ENCODE results near the gene ERP27.

Gene ERP27

DNA sequence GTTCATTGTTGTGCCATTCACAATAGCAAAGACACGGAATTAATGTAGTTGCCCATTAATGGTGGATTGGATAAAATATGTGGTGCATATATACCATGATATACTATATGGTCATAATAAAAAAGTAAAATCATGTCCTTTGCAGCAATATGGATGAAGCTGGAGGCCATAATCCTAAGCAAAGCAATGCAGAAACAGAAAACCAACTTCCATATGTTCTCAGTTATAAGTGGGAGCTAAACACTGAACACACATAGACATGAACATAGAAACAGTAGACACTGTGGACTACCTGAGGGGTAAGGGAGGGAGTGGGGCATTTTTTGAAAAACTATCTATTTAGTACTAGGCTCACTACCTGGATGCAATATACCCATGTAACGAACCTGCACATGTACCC lies 3.0 kb upstream of the ERP27 start:
- H3K4me3 ChIP-seq (ENCODE audit: insufficient read depth, low read depth, low read length) = no peak overlapping the region
- no peaks in the 10 kb centered on the region for H3K36me3 ChIP-seq (ENCODE audit: control insufficient read depth, insufficient read depth, low read length)
- no peaks in the 10 kb centered on the region for H3K4me1 ChIP-seq (ENCODE audit: control insufficient read depth, insufficient read depth, low read length)
- no peaks in the 10 kb centered on the region for H3K27me3 ChIP-seq (ENCODE audit: control insufficient read depth, insufficient read depth, low read length, poor library complexity, severe bottlenecking)
- WGBS, 2 experiments = 100% methylated on average over 1 of the region's 2 CpGs
- no peak overlapping the region for H3K27ac ChIP-seq (ENCODE audit: insufficient read depth, low read depth, low read length, poor library complexity, severe bottlenecking)
- H3K9me3 ChIP-seq (ENCODE audit: control insufficient read depth, low read length) = no peaks in the 10 kb centered on the region

DNA sequence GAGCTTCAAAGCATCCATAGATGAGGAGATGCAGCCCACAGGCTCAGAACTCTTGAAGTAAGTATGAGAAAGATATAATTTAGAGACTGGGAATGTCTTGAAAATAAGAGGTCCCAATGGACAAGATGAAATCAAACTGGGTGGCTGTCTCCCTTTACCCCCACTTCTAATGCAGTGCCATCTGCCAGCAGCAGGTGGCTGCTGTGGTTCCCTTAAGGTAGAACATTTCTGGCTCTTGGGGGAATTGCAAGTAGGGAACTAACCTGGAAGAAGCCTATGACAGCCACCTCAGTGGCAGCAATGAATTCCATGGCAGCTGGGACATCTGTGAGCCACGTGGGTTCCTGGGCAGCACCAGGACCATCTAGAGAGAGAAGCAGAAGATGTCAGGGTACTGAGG lies 648 bp downstream of the ERP27 start:
- 63 to 70% methylated on average over 1 of the region's 1 CpG for WGBS, 2 experiments
- H3K36me3 ChIP-seq (ENCODE audit: control insufficient read depth, insufficient read depth, low read length) = no peaks in the 10 kb centered on the region
- H3K4me3 ChIP-seq (ENCODE audit: insufficient read depth, low read depth, low read length) = no peak overlapping the region
- H3K27me3 ChIP-seq (ENCODE audit: control insufficient read depth, insufficient read depth, low read length, poor library complexity, severe bottlenecking) = no peaks in the 10 kb centered on the region
- no peak overlapping the region for H3K27ac ChIP-seq (ENCODE audit: insufficient read depth, low read depth, low read length, poor library complexity, severe bottlenecking)
- H3K9me3 ChIP-seq (ENCODE audit: control insufficient read depth, low read length) = no peaks in the 10 kb centered on the region
- H3K4me1 ChIP-seq (ENCODE audit: control insufficient read depth, insufficient read depth, low read length) = no peaks in the 10 kb centered on the region

- Histone ChIP-seq H3K36me3 (ENCODE audit: control insufficient read depth, insufficient read depth, low read length) (no peaks in the 10 kb centered on the region), H3K9me3 (ENCODE audit: control insufficient read depth, low read length) (no peaks in the 10 kb centered on the region), H3K4me1 (ENCODE audit: control insufficient read depth, insufficient read depth, low read length) (no peaks in the 10 kb centered on the region), H3K27ac (ENCODE audit: insufficient read depth, low read depth, low read length, poor library complexity, severe bottlenecking) (no peak overlapping the region), H3K27me3 (ENCODE audit: control insufficient read depth, insufficient read depth, low read length, poor library complexity, severe bottlenecking) (no peaks in the 10 kb centered on the region), H3K4me3 (ENCODE audit: insufficient read depth, low read depth, low read length) (no peak overlapping the region)
- WGBS, 2 experiments = 91 to 94% methylated on average over 3 of the region's 3 CpGs
Observed at GRCh38 chr12:14937014-14937413, 1.3 kb downstream of the ERP27 start.

- H3K4me3 ChIP-seq (ENCODE audit: insufficient read depth, low read depth, low read length) = no peak overlapping the region
- no peak overlapping the region for H3K27ac ChIP-seq (ENCODE audit: insufficient read depth, low read depth, low read length, poor library complexity, severe bottlenecking)
- H3K36me3 ChIP-seq (ENCODE audit: control insufficient read depth, insufficient read depth, low read length) = no peaks in the 10 kb centered on the region
- no peaks in the 10 kb centered on the region for H3K9me3 ChIP-seq (ENCODE audit: control insufficient read depth, low read length)
- H3K27me3 ChIP-seq (ENCODE audit: control insufficient read depth, insufficient read depth, low read length, poor library complexity, severe bottlenecking) = no peaks in the 10 kb centered on the region
- no peaks in the 10 kb centered on the region for H3K4me1 ChIP-seq (ENCODE audit: control insufficient read depth, insufficient read depth, low read length)
- WGBS, 2 experiments = 54 to 68% methylated on average over 6 of the region's 6 CpGs
Observed at GRCh38 chr12:14936224-14936861, 2.0 kb downstream of the ERP27 start.

DNA sequence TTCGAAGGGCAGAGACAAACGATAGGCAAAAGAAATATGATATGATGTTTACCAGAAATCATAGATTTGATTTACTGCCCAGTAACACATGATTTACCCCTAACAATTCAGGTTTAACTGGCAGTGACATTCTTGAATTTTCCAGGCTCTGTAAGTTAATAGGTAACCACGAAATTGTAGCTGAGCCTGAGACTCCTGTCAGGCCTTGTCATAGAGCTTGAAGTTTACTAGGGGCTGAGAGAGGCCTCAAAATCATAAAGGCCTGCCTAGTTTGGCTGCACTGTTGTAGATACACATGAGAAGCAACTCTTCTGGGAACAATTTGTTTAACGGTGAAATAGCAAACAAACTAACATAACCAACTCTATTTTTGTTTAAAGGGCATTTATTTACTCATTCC lies 3.3 kb downstream of the ERP27 start:
- Histone ChIP-seq H3K27ac (ENCODE audit: insufficient read depth, low read depth, low read length, poor library complexity, severe bottlenecking) (no peak overlapping the region), H3K4me1 (ENCODE audit: control insufficient read depth, insufficient read depth, low read length) (no peaks in the 10 kb centered on the region), H3K36me3 (ENCODE audit: control insufficient read depth, insufficient read depth, low read length) (no peaks in the 10 kb centered on the region), H3K9me3 (ENCODE audit: control insufficient read depth, low read length) (no peaks in the 10 kb centered on the region), H3K4me3 (ENCODE audit: insufficient read depth, low read depth, low read length) (no peak overlapping the region), H3K27me3 (ENCODE audit: control insufficient read depth, insufficient read depth, low read length, poor library complexity, severe bottlenecking) (no peaks in the 10 kb centered on the region)
- 84 to 95% methylated on average over 2 to 4 of the region's 4 CpGs for WGBS, 2 experiments

GRCh38 chr12:14934511-14934910 lies 3.8 kb downstream of the ERP27 start:
- Histone ChIP-seq H3K36me3 (ENCODE audit: control insufficient read depth, insufficient read depth, low read length) (no peaks in the 10 kb centered on the region), H3K9me3 (ENCODE audit: control insufficient read depth, low read length) (no peaks in the 10 kb centered on the region), H3K4me3 (ENCODE audit: insufficient read depth, low read depth, low read length) (no peak overlapping the region), H3K27ac (ENCODE audit: insufficient read depth, low read depth, low read length, poor library complexity, severe bottlenecking) (no peak overlapping the region), H3K27me3 (ENCODE audit: control insufficient read depth, insufficient read depth, low read length, poor library complexity, severe bottlenecking) (no peaks in the 10 kb centered on the region), H3K4me1 (ENCODE audit: control insufficient read depth, insufficient read depth, low read length) (no peaks in the 10 kb centered on the region)
- WGBS, 2 experiments = 98 to 100% methylated on average over 1 to 2 of the region's 2 CpGs

DNA sequence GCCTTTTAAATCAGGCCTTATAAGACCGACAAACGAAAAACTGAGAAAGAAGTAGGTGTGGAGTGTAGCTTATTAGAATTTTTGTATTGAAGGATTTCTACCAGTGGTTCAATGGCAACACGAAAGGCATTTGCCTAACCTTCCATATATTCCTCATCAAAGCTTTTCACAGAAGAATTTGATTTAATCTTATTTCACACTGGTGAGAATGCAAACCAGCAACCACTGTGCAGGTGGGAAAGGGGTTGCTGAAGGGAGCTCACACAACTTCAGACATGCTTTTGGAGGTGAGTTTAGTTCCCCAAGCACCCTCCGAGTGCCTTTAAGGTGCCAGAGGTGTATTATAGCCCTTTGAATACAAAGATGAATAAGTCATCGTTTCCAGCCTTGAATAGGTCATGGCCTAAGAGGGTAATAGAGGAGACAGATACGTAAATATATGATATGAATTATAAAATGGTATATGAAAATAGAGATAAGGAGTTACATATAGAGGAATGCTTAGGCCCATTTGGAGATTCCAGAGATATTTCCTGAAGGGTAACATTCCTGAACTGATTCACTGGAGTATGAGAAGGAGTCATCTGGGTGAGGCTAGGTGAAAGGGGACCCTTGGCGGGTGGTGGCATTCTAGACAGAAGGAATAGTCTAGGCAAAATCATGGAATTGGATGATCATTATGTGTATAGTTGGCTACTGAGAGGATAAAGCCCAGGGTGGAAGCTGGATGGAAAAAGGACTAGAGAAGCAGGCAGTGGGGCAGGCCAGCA lies 6.4 kb downstream of the ERP27 start:
- Histone ChIP-seq H3K9me3 (ENCODE audit: control insufficient read depth, low read length) (no peaks in the 10 kb centered on the region), H3K27ac (ENCODE audit: insufficient read depth, low read depth, low read length, poor library complexity, severe bottlenecking) (no peak overlapping the region), H3K4me3 (ENCODE audit: insufficient read depth, low read depth, low read length) (no peak overlapping the region), H3K4me1 (ENCODE audit: control insufficient read depth, insufficient read depth, low read length) (no peaks in the 10 kb centered on the region), H3K27me3 (ENCODE audit: control insufficient read depth, insufficient read depth, low read length, poor library complexity, severe bottlenecking) (no peaks in the 10 kb centered on the region), H3K36me3 (ENCODE audit: control insufficient read depth, insufficient read depth, low read length) (no peaks in the 10 kb centered on the region)
- WGBS, 2 experiments = 94 to 96% methylated on average over 7 of the region's 7 CpGs

DNA sequence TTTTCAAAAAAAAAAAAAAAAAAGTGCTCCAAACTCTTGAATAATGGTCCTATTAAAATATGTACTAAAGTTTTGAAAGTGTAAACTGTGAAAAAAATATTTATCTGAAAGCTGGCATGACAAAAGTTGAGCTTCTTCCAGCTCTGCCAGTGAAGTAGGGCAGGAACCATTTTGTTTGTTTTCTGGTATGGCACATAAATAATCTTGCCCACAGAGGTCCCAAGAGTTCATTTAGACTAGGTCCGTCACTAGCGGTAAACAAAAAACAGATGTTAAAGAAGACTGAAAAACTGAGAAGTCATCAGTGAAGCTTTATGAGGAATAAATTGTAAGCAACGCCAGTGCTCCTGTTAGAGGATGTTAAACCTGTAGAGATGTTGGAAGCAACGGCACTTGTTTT lies 7.0 kb downstream of the ERP27 start:
- no peaks in the 10 kb centered on the region for H3K36me3 ChIP-seq (ENCODE audit: control insufficient read depth, insufficient read depth, low read length)
- whole genome bisulfite sequencing, 2 experiments = 95 to 96% methylated on average over 4 of the region's 4 CpGs
- no peaks in the 10 kb centered on the region for H3K4me1 ChIP-seq (ENCODE audit: control insufficient read depth, insufficient read depth, low read length)
- no peaks in the 10 kb centered on the region for H3K27me3 ChIP-seq (ENCODE audit: control insufficient read depth, insufficient read depth, low read length, poor library complexity, severe bottlenecking)
- no peak overlapping the region for H3K27ac ChIP-seq (ENCODE audit: insufficient read depth, low read depth, low read length, poor library complexity, severe bottlenecking)
- H3K9me3 ChIP-seq (ENCODE audit: control insufficient read depth, low read length) = no peaks in the 10 kb centered on the region
- no peak overlapping the region for H3K4me3 ChIP-seq (ENCODE audit: insufficient read depth, low read depth, low read length)

GRCh38 chr12:14930299-14930698 lies 8.0 kb downstream of the ERP27 start:
- H3K4me3 ChIP-seq (ENCODE audit: insufficient read depth, low read depth, low read length) = no peak overlapping the region
- H3K36me3 ChIP-seq (ENCODE audit: control insufficient read depth, insufficient read depth, low read length) = no peaks in the 10 kb centered on the region
- H3K4me1 ChIP-seq (ENCODE audit: control insufficient read depth, insufficient read depth, low read length) = no peaks in the 10 kb centered on the region
- no peaks in the 10 kb centered on the region for H3K9me3 ChIP-seq (ENCODE audit: control insufficient read depth, low read length)
- no peaks in the 10 kb centered on the region for H3K27me3 ChIP-seq (ENCODE audit: control insufficient read depth, insufficient read depth, low read length, poor library complexity, severe bottlenecking)
- no peak overlapping the region for H3K27ac ChIP-seq (ENCODE audit: insufficient read depth, low read depth, low read length, poor library complexity, severe bottlenecking)

- Histone ChIP-seq H3K36me3 (ENCODE audit: control insufficient read depth, insufficient read depth, low read length) (no peaks in the 10 kb centered on the region), H3K9me3 (ENCODE audit: control insufficient read depth, low read length) (no peaks in the 10 kb centered on the region), H3K27me3 (ENCODE audit: control insufficient read depth, insufficient read depth, low read length, poor library complexity, severe bottlenecking) (no peaks in the 10 kb centered on the region), H3K27ac (ENCODE audit: insufficient read depth, low read depth, low read length, poor library complexity, severe bottlenecking) (no peak overlapping the region), H3K4me1 (ENCODE audit: control insufficient read depth, insufficient read depth, low read length) (no peaks in the 10 kb centered on the region), H3K4me3 (ENCODE audit: insufficient read depth, low read depth, low read length) (no peak overlapping the region)
- WGBS, 2 experiments = 88 to 90% methylated on average over 4 of the region's 4 CpGs
Observed at GRCh38 chr12:14928931-14929330, 9.4 kb downstream of the ERP27 start.
